A204.1 (cell line): Measurements from ENCODE around the gene RGPD6.
"Not testable (repeated sequence)": the region's sequence is repeated elsewhere in the genome, so short reads cannot be mapped to it uniquely, and the experiment has no call there.

Experiments used
- FAIRE-seq: peaks from 2 replicates; lab custom pipeline; 2012; peaks lifted over from hg19 to GRCh38; lab: Jason Lieb, UNC

Gene RGPD6

DNA sequence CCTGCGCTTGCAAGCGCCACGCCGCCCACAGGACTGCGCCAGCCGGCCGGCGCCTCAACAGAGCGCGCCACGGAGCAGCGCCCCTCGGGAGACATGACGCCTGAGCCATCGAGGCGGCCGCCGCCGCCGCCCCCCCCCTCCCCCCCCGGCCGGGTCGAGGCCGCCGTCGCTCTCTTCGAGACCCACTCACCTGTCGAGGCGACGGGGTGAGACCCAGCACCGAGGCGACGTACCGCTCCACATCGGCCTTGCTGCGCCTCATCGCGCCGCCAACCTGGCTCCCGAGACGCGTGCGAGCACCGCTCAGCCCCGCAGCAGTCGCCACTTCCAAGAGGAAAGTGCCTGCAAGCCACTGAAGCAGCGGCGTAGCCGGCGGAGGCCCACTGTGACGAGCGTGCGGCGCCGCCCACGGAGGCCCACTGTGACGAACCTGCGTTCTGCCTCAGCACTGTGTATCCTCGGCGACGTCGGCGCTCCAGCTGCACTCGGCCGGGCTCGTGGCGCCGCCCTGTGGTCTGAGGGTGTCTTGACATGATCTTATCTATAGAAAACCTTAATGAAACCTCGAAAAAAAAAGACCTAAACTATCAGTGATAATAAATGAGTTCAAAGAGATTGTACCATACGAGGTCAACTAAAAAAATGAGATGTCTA lies at the start of gene RGPD6:
Gene RGPD6 (minus strand): TSS at position 460 of the 654 bp plus-strand sequence. CDS start 198 bp downstream, at position 262.
- peak; percentile 70 for FAIRE-seq

DNA sequence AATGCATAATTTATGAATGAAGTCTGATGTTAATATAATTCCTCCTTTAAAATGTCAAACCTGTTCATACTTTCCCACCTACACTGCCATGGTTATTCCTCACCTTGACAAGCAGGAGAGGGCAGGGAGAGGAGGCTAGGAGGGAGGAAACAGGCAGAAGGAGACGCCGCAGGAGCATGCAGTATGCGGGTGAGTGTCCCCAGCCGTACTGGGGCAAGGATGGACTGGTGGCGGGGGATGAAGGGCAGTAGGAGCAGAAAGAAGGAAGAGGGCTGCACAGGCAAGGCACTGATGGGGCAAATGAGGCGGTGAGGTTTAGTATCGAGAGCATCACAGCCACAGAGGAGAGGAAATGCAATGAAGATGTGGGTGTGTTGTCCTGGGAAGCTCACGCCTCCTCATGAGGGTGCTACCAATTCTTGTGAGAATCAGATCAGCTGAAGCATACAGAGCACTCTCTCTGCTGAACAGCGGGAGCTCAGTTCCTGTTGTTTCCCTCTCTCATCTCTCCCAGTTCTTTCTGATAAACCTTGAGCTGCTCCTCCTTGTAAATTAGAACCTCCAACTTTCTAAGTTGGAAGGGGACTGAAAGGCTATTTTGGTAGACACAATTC lies 42.4 kb upstream of the RGPD6 start:
- not testable (repeated sequence) for FAIRE-seq

DNA sequence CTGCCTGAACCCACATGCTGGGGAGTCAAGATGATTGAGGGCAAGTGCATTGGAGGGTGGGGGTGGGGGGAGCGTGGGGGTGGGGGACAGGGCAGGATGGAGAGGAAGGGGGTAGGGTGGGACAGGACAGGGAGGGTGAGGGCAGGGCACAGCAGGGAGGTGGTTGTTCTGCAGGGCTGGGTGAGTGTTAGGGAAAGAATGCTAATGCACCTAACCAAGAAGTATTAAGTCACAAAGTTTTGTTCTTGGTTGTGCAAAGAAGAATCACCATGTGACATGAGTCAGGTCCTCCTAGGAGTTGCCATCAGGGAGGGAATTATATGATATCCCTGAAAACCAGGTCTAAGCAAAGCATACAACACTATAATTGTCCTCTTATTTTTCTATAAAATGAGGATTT lies 36.9 kb upstream of the RGPD6 start:
- FAIRE-seq = not testable (repeated sequence)

DNA sequence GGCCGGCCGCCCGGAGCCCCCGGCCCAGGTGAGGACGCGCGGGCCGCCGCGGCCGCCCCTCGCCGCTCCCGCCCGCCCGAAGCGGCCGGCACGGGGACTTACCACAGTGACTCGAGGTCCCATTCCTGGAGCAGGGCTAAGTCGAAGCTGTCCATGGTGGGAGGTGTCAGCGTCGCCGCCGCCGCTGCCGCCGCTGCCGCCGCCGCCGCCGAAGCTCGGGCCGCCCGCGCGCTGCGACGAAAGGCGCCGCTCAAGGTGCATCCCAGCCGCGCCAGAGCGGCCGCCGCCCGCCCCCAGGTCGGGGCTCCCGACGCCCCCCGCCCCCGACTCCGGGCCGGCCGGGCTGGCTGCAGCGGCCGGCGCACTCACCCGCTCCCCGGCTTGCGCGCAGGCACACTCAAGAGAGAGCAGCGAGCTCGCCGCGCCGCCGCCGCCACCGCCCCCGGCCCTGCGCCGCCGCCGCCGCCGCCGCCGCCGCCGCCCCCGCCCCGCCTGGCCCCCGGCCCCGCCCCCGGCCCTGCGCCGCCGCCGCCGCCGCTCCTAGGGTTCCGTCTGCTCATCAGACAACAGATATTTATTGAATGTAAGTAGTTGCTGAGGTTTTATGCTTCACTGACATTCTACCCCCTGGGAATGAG lies 33.7 kb upstream of the RGPD6 start:
- not testable (repeated sequence) for FAIRE-seq

DNA sequence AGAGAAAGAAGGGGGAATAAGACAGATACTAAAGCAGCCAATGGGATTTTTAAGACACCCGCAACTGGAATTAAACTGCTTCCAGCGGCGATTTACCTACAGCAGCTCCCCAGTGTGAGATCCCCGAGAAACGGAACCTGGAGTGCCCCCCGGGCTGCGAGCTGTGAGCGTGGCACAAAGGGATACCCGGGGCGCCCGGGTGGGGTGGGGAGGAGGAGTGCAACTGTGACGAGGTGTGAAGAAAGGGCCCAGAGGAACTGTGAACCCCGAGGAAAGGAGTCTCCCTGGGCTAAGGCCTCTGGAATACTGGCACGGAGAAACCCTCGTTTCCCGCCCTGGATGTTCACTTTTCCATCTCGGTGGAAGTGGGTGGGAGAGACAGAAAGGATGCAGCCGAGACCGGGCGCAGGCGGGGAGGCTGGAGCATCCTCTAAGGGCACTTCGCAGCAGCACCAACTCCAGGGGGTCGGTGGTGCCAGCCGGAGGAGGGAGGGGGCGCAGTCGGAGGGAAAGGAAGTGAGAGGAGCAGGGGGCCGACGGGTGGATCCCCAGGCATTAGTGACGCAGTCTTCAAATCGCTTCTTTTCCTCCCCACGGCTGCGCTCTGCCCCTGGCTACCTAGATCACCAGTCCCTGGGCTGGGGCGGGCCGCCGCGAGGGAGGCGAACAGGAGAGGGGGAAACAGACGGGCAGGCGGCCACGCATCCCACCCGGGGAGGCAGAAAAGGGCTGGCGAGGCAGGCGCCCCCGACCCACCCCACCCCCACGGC lies 33.0 kb upstream of the RGPD6 start:
- FAIRE-seq = not testable (repeated sequence)

DNA sequence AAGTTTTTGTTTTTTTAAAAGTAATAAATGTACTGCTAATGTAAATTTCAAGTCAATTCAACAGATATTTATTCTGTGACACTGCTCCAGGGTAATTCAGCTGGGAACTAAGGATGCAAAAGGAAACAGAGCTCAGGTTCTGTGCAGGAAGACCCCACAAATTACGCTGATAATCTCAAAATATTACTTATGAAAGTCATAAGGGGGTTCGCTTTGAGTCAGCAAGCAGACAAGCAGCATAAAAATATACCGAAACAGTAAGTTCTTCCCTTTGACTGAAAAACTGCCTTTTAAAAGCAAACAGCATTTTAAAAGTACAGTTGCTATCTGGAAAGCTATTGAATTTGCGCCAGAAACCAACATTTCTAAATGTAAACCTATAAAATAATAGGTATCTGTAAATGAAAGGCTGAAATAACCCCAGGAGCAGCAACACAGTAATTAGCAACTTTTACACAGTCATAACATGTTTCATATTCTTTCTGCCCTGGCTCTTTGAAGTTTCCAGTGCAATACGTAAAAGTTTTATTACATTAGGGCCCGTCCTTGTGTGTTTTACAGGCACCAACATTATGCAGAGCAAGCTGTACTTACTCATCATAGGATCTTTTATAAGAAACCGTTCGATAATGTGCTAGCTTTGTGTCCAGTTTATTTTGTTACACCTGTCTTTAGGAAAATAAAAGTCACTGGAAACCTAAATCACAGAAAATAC lies 31.9 kb upstream of the RGPD6 start:
- FAIRE-seq = not testable (repeated sequence)

DNA sequence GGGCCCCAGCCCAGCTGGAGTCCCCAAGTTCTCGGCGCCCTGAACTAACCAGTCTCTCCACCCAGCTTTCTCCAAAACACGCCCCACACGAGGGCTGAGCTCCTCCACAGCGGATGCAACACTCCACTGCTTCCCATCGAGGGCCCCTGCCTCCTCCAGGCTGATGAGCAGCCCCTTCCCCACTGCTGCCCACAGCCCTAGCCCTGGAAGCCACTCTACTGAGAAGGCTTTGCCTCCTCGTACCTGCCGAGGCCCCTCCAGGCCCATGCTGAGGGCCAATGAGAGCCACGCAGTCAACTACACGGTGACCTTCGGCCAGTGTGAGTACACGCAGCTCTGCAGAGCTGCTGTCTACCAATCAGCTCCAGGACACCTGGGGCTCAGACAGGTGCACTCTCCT lies 28.0 kb upstream of the RGPD6 start:
- not testable (repeated sequence) for FAIRE-seq

DNA sequence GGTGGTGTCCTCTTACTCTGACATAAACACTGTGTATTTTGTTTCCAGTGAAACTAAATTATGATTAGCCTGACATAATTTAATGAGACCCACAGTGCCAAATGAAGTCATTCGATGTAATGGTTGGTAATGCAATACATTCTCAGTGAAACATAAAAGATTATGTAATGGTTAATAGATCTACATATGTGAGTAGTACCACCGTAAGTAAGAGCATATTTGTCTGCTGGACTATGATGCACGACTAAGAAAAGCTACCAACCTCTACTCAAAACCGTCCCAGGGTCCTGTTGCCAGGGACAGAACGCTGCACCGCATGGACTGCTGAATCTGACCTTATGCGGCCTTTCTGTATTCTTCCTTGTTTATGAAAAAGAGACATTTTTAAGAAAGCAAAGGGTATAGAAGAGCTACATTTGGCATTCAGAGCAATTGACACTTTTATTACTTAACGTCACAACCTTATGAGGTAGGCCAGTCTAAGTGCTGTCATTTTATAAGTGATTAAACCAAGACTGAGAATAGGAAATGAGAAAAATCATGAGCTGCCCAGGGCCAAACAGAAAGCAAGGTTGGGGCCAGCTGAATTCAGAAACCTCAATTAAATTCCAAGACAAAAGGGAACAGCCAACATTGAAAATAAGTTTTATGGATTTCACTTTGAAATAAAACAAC lies 27.0 kb upstream of the RGPD6 start:
- not testable (repeated sequence) for FAIRE-seq

DNA sequence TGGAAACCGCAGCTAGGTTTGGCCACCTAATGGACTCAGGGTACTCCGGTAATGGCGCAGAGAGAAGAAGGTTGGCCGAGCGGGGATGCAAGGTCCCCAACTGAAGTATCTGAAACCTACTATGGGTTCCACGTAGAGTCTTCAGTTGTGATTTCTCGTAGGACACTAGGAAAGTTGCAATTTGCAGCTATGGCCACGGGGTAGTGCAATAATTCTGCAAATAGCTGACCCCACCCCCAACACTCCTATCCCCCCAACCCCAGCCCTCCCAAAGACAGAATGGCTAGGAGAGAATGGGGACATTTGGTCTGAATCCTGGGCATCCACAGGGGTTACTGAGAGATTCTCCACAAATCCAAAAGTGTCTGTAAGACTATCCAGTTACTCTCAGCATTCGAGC lies 25.1 kb upstream of the RGPD6 start:
- not testable (repeated sequence) for FAIRE-seq

DNA sequence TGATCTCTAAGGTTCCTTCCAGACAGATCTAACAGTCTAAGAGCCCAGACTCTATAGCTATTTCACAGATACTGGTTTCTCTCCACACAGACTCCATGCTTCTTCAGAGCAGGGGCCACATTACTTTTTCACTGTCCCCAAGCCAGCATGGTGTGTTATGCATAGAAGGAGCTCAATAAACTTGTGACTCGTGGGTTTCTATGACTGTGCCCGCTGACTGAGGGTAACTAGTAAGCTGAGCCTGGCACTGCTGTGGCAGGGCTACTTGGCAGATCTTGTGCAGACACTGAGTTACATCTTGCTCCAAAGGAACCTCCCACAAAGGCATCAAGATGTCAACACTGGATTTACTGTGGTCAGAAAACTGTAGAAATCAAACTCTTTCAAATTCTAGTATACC lies 15.0 kb upstream of the RGPD6 start:
- not testable (repeated sequence) for FAIRE-seq

DNA sequence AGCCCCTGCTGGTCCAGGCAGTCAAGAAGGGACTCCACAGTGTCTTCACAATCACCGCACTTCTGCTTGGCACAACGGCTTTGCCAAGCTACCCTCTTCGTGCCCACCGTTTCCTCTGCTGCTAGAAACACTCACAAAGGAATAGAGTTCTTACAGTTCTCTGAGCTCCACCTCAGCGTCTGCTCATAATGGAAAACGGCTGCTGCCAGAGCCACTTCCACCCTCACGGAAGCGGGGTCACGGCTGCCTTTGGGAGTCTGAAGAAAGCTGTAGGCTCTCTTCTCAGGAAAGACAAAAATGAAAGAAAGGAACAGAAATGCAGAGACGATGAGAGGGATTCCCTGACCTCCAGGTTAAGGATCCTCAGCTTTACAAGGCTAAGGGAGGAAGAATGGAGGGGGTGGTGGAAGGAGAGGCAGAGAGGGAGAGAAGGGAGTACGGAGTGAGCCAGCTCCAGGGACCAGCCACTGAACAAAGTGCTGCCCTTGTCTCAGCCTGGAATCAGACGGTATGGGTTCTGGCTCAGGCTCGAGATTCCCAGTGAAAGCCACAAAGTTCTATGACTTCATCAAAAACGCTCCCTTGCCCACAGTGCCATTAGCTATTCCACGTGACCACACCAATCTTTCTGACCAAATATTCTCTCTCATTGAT lies 12.8 kb upstream of the RGPD6 start:
- FAIRE-seq = not testable (repeated sequence)

DNA sequence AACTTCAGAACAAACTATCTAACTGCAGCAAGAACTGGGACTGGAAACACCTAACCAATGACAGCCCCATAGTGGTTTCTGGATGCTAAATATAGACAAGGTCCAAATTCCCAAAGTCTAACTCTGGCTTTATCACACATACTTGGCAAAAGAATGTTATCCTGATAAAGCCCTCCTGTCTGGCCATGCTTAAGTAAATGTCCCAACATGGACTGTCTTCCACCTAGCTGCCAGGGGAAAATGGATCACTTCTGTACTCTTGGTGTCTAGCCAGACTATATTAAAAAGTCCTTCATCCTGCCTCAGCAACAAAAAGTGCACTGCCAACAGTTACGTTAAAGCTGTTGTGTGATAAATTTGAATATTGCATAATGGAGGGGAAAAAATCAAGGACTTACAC lies 11.5 kb upstream of the RGPD6 start:
- FAIRE-seq = not testable (repeated sequence)

DNA sequence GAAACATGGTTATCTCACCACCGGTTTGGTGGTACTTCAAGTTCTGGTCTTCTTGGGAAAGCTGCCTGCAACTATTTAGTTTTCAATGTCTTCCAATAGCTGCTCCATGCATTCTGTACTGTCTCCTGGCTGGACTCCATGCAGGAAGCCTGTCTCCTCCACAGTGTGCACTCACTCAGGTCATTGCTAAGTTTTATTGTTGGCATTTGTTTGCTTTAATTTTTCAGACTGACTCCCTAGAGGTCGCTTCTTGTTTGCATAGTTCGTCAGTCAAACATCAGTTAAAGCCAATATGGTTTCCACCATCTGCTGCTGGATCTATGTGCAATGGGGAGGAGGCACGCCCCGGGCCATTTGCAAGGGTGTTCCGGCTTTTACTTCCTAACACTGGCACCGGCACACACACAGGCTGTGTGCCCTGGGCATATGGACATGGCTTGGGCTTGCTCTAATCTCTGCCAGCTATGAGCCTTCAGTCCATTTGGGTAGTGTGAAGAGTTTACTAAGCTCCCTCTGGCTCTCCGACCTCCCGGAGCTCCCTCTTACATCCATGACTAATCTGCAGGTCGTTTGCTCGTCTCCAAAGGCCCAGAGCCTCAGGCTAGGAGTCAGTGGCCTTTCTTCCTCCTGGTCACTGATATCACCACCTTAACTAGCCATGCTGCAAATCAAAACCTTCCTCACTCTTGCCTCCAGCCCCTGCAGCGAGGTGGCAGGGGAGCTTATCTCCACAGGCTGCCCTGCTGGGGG lies 2.4 kb upstream of the RGPD6 start:
- not testable (repeated sequence) for FAIRE-seq

DNA sequence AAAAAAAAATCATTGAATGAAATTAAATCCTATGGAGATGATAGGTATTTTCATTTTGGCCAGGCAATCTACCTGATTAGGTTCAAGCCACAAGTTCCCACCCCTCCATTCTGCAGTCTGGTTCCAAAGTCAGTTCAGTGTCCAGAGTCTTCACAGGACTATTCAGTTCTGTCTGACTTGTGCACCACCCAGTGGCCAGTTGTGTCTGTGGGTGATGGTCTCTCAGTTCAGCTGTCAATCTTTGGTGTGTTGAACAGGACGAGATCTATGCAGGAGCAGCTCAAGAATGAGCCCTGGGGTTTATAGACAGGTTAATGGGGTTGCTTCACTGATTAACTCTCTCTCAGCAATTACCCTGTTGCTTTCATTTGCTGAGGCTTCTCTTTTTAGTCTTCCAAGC lies 1.4 kb upstream of the RGPD6 start:
- FAIRE-seq = not testable (repeated sequence)

DNA sequence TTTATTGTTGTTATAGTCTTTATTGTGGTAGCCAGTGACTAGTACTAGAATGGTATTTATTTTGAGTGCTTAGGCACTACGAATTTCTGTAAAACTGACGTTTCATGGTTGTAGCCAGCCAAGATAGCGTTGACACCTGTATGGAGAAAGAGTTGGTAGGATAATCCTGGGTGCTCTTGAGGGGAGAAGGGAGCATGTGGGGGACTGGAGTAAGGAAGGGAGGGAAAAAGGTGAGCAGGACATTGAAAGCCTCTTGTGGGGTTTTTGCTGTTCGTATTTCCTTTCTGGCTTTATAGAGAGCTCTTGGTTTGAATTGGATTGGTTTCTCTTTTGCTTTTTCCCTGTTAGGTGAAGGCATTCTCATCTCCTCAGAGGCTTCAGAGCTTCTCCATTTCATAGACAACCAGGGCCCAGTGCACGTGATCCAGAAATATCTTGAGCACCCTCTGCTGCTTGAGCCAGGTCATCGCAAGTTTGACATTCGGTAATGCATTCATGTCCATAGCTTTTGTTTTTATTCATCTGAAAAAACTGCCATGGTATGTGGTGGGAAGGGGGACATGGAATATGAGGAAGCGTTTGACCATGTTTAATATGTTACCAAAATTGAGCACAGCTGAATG lies 77.2 kb downstream of the RGPD6 start:
- not testable (repeated sequence) for FAIRE-seq

DNA sequence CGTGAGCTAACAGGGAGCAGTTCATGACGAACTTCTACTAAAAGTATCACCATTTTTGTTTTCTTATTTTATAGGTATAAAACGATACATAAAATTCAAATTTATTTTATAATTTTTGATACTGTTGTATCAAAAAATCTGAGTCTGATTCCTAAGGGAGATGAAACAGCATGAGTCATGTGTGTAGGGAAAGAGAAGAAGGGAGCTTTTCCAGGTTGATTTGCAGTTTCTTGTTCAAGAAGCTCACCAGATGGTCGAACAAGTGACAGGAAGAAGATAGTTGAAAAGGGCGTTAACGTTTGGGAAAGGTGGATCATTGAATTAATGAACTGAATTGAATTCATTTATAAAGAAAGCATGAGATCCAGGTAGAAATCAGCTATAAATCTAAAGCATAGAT lies 81.0 kb downstream of the RGPD6 start:
- FAIRE-seq = not testable (repeated sequence)

DNA sequence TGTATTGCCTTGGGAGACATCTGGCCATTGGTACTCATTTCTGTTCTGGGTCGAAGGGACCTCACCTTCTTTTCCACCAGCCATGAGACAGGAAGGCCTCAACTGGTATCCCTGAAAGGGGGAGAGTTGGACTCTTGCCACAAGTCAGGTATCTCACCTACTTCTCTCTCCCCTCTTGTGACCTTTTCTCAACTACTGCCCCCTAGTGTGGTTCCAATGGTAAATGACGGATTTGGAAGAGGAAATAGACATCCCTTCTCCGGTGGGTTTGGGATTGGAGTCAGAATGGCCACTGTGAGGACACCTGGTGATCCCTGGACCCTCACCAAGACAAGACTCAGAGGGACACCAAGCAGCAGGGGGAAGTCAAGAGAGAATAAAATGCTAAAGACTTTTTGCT lies 82.5 kb downstream of the RGPD6 start:
- not testable (repeated sequence) for FAIRE-seq

DNA sequence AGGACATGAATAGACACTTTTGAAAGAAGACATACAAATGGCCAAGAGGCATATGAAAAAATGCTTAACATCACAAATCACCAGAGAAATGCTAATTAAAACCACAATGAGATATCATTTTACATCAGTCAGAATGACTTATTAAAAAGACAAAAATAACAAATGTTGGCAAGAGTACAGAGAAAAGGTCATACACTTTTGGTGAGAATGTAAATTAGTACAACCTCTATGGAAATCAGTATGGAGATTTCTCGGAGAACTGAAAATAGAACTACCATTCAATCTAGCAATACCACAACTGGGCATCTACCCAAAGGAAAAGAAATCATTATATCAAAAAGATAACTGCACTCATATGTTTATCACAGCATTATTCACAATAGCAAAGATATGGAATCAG lies 88.0 kb downstream of the RGPD6 start:
- not testable (repeated sequence) for FAIRE-seq

DNA sequence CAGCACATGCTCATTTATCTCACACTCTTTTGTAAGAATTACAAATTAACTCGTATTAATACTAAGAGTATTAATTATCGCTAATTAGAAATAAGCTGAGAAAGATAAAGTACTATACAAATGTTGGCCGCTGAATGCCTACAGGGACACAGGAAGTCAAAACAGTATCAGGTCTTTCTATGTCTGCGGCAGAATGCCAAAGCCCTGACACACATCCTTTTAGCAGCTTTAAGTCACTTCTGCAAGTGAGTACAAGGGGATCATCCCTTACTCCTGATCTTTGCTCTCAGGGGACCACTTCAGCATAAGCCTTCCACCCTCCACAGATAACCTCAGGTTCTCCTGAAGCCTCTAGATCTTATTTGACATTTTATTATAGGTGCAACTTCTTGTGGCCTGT lies 94.3 kb downstream of the RGPD6 start:
- not testable (repeated sequence) for FAIRE-seq

DNA sequence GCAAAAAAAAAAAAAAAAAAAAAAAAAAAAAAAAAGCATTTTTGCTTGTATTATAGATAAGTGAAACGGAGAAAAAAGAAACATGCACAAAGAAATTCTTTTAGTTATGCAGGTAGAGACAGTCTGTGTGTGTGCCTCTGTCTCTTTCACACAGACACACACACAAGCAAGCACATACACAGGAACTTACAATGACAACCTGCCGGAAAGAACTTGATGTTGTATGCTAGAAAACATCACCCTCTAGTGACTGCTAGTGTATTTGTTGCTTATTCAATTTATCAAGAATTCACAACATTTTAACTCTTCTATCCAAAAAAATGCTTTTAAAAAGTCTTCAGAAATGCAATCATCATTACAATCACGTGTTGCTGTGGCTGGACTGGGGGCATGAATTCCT lies 95.8 kb downstream of the RGPD6 start:
- FAIRE-seq = not testable (repeated sequence)
